ENCODE results near the gene POLDIP2. TPM values are rescaled to one million over a fixed set of nuclear protein-coding genes. Genes with fewer than 3 reads are reported as not detected.
A peak's percentile ranks its signal among the peaks of the same experiment; 100 is the strongest.

POLDIP2 gene
- total and polyA plus RNA-seq, 2 of the 13 experiments (the other 11 are each of a cell fraction or from before 2014, with no cell fraction given): 85.9 to 114 TPM

GRCh38 chr17:28328325-28328724, 29.0 kb downstream of the POLDIP2 start (continued):
- TF ChIP-seq TEAD3 (CRISPR knock-in tag; optimal IDR thresholded peaks at IDR 0.05; ENCODE audit: borderline replicate concordance): peak; percentile 72
- TF ChIP-seq TMF1 (CRISPR knock-in tag; IDR thresholded peaks at IDR 0.05; ENCODE audit: low read depth): no peak

GRCh38 chr17:28327709-28328108, 29.6 kb downstream of the POLDIP2 start:
- H3K4me1 ChIP-seq (ENCODE audit: insufficient read depth, low read length): peaks cover 59% of the 10 kb centered on the region
- intact Hi-C loops (cut with micrococcal nuclease; ENCODE audit: unreplicated experiment): no loop called here
- DNase-seq (ENCODE audit: low spot score): no peak
- H3K79me2 ChIP-seq (ENCODE audit: insufficient read depth, low read length): peaks cover 43% of the 10 kb centered on the region
- FAIRE-seq: no peak
- H3K4me3 ChIP-seq (replicated peaks in 1 of 3; ENCODE audit: insufficient read depth in 1 of 3, low read depth in 2 of 3, low read length in 3 of 3): no peak overlapping the region
- H3K36me3 ChIP-seq (replicated peaks in 1 of 2; ENCODE audit: control insufficient read depth in 1 of 2, insufficient read depth in 2 of 2, low read length in 2 of 2): peaks cover 17 to 54% of the 10 kb centered on the region in 2 experiments
- CTCF ChIA-PET (ENCODE audit: low intra/inter-chr PET ratio, low total read pairs): no interaction called here
- no peak overlapping the region for H3K4me2 ChIP-seq (ENCODE audit: low read depth, low read length)
- H2AFZ ChIP-seq (ENCODE audit: low read length): no peak overlapping the region
- H3K9ac ChIP-seq (ENCODE audit: insufficient read depth, low read depth, low read length): no peak overlapping the region
- H3K27me3 ChIP-seq (ENCODE audit: control insufficient read depth in 1 of 2, insufficient read depth in 2 of 2, low read length in 2 of 2): no peaks in the 10 kb centered on the region
- H4K20me1 ChIP-seq (ENCODE audit: insufficient read depth, low read length): no peaks in the 10 kb centered on the region
- in situ Hi-C loops (cut with HindIII; ENCODE audit: extremely low pct_ligation_motif_present, low pct_unique_long_range_greater_than_20kb): no loop called here
- POLR2A ChIA-PET: no interaction called here
- no TSS peak for BruUV-seq (replicated peaks)
- no peak for ATAC-seq
- peak overlapping the region; percentile 6 for H3K27ac ChIP-seq (ENCODE audit: extremely low read length, insufficient read depth, low read length)
- no peaks in the 10 kb centered on the region for H3K9me3 ChIP-seq (ENCODE audit: low read length)
- 81% methylated on average over 3 of the region's 3 CpGs for WGBS (ENCODE audit: low lambda C conversion rate)
- TF ChIP-seq ZFYVE20 (CRISPR knock-in tag; IDR thresholded peaks at IDR 0.05; ENCODE audit: borderline replicate concordance, low read depth): no peak
- no peak for TF ChIP-seq ZNF326 (CRISPR knock-in tag; IDR thresholded peaks at IDR 0.05; ENCODE audit: borderline replicate concordance)
- no peak for TF ChIP-seq NFATC3 (CRISPR knock-in tag; IDR thresholded peaks at IDR 0.05)
- no peak for TF ChIP-seq ZNF607 (CRISPR knock-in tag; IDR thresholded peaks at IDR 0.05; ENCODE audit: borderline replicate concordance)
- TF ChIP-seq ZNF800 (CRISPR knock-in tag; IDR thresholded peaks at IDR 0.05): no peak
- TF ChIP-seq NR2C2 (CRISPR knock-in tag; IDR thresholded peaks at IDR 0.05; ENCODE audit: borderline replicate concordance): no peak
- no peak for TF ChIP-seq NONO (IDR thresholded peaks at IDR 0.05)
- no peak for TF ChIP-seq NONO (CRISPR knock-in tag; conservative IDR thresholded peaks at IDR 0.05)
- no peak for TF ChIP-seq ZBTB46 (CRISPR knock-in tag; IDR thresholded peaks at IDR 0.05; ENCODE audit: borderline replicate concordance)
- no peak for TF ChIP-seq PREB (CRISPR knock-in tag; IDR thresholded peaks at IDR 0.05)
- TF ChIP-seq NRL (CRISPR knock-in tag; IDR thresholded peaks at IDR 0.05; ENCODE audit: borderline replicate concordance): no peak
- TF ChIP-seq ZNF577 (CRISPR knock-in tag; IDR thresholded peaks at IDR 0.05; ENCODE audit: borderline replicate concordance, low read depth): no peak
- TF ChIP-seq ZSCAN31 (CRISPR knock-in tag; IDR thresholded peaks at IDR 0.05; ENCODE audit: low read depth): no peak
- no peak for TF ChIP-seq TEF (CRISPR knock-in tag; IDR thresholded peaks at IDR 0.05)
- no peak for TF ChIP-seq GABPA (IDR thresholded peaks at IDR 0.05; ENCODE audit: low read depth, low read length)
- no peak for TF ChIP-seq GABPA (CRISPR knock-in tag; IDR thresholded peaks at IDR 0.05; ENCODE audit: low read depth)
- no peak for TF ChIP-seq ZNF333 (CRISPR knock-in tag; IDR thresholded peaks at IDR 0.05; ENCODE audit: borderline replicate concordance)
